ENCODE measurements around the gene TCEANC2.

The TCEANC2 gene

DNA sequence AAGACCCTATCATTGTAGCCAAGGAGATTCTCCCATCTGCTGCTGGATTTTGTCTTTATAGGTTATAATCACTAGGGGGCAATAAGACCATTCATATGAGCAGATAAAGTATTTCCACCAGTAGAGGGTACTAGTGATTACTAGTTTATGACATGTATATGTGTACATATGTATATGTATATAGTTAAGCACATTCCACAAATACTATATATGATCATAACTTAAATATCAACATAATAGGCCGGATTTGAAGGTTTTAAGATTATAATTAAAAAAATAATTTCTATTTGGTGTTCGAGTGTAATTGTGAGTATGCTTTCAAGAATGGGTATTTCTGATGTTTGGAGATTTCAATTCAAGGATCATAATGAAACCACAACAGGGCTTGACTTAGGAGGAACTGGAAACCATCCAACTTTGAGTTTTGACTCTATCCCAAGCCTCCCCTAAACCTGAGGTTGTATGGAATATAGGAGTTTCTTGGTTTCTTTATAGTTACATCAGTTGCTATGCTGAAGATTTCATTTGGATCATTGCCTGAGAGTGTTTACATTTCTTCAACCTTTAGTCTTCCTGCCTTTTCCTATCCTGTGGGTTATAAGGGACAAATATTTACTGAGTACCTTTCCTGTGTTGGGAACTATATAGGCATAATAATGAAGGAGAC, 16.9 kb downstream of the TCEANC2 start:
- no peak overlapping the region for H3K4me3 ChIP-seq (ENCODE audit: low read depth, low read length)
- DNase-seq (ENCODE audit: low read depth), result peak; percentile 48
- TF ChIP-seq, protein P1, sequence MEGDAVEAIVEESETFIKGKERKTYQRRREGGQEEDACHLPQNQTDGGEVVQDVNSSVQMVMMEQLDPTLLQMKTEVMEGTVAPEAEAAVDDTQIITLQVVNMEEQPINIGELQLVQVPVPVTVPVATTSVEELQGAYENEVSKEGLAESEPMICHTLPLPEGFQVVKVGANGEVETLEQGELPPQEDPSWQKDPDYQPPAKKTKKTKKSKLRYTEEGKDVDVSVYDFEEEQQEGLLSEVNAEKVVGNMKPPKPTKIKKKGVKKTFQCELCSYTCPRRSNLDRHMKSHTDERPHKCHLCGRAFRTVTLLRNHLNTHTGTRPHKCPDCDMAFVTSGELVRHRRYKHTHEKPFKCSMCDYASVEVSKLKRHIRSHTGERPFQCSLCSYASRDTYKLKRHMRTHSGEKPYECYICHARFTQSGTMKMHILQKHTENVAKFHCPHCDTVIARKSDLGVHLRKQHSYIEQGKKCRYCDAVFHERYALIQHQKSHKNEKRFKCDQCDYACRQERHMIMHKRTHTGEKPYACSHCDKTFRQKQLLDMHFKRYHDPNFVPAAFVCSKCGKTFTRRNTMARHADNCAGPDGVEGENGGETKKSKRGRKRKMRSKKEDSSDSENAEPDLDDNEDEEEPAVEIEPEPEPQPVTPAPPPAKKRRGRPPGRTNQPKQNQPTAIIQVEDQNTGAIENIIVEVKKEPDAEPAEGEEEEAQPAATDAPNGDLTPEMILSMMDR (IDR thresholded peaks at IDR 0.05; ENCODE audit: insufficient read depth, low read depth, low read length, missing control alignments), result peak; percentile 49

DNA sequence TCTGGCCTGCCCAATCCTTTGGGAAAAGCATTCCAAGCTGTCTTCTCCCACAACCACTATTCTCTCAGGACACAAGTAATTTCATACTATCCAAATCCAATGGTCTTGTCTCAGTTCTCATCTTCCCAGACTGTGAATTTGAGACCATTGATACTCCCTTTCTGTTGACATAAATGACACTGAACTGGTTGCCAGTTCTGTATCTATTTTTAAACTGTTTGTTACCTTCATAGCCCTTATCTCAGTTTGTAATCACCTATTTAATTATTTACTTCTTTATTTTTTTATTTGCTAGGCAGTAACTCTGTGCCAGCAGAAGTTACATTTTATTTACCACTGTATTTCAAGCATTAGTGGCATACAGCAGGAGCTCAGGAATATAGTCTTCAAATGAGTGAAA, 24.0 kb downstream of the TCEANC2 start:
- DNase-seq (ENCODE audit: low read depth), result no peak

DNA sequence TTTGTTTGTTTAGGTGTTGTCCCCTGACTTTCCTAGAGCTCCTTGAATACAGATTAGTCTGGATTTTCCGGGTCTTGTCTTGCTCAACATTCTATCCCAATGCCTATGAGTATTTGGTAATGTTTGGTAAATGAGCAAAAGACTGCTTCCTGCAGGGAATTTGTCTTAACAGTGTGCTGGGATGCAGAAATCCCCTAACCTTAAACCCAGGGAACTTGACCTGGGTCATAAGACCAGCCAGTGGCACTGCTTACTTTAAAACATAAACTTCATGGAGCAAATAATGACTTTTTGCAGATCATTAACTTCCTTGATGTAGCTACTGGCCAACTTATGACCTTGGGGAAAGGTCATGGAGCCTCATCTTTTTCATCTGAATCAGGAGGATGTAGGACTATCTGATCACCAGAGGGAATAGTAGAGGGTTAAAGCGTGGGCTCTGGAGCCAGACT, 27.2 kb downstream of the TCEANC2 start:
- H3K4me3 ChIP-seq (ENCODE audit: low read depth, low read length), result no peak overlapping the region
- DNase-seq (ENCODE audit: low read depth), result no peak
- TF ChIP-seq, protein P1 (IDR thresholded peaks at IDR 0.05; ENCODE audit: insufficient read depth, low read depth, low read length, missing control alignments), result no peak

More for the DNA sequence above, 24.0 kb downstream of the TCEANC2 start:
- H3K4me3 ChIP-seq (ENCODE audit: low read depth, low read length), result no peak overlapping the region
- TF ChIP-seq, protein P1 (IDR thresholded peaks at IDR 0.05; ENCODE audit: insufficient read depth, low read depth, low read length, missing control alignments), result no peak

DNA sequence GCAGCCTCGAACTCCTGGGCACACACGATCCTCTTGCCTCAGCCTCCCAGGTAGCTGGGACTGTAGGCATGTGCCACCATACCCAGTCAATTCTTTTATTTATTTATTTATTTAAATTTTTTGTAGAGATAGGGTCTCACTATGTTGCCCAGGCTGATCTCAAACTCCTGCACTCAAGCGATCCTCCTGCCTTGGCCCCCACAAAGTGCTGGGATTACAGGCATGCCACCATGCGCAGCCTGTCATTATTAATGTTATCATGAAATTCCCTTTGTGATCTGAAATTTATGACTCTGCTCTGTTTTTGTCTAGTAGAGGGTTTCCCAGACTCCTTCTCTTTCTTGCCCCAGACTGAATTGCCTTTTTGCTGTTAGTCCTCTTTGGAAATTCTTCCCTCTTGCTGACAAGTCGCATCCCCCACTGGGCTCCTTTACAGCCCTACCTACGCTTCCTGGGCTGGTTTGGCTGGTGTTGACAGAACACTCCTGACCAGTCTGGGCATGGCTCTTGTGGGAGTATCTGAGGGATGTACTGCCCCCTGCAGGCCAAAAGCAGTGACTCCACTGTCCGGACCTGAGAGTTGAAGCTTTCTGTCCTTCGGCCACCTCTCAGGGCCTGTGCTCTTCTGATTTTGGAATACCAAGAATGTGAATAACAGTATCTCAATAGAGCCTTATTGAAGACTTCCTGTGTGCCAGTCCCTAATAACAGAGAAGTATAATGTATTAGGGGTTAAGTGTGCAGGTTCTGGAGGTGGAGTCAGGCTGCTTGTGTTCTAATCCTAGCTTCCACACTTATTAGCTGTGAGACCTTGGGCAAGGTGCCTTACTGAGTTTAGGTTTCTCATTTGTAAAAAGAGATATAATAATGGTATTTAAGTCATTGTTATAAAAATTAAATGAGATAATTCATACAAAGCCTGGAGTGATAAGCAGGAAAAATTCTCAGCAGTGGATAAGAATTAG, 28.2 kb downstream of the TCEANC2 start:
- TF ChIP-seq, protein P1 (IDR thresholded peaks at IDR 0.05; ENCODE audit: insufficient read depth, low read depth, low read length, missing control alignments), result peak; percentile 88
- peak; percentile 87 for DNase-seq (ENCODE audit: low read depth)
- no peak overlapping the region for H3K4me3 ChIP-seq (ENCODE audit: low read depth, low read length)

DNA sequence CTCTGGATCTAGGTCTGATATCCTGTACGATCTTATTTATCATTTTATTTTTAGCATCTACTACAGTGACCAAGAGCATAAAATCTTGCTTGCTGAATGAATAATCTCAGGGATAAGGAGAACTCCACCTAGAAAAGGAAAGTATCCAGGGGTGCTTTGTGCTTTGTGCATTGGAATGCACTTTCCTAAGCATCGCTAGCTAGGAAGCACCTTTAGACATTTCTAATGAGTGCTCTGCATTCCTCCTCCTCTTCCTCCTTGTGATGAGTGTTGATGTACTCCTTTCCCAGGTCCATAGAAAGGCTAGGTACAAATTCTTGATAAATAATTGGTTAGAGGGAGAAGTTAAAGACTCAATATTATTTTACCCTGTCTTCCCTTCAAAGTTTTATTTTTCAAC, 31.4 kb downstream of the TCEANC2 start:
- no peak for DNase-seq (ENCODE audit: low read depth)
- H3K4me3 ChIP-seq (ENCODE audit: low read depth, low read length), result no peak overlapping the region
- TF ChIP-seq, protein P1 (IDR thresholded peaks at IDR 0.05; ENCODE audit: insufficient read depth, low read depth, low read length, missing control alignments), result no peak

DNA sequence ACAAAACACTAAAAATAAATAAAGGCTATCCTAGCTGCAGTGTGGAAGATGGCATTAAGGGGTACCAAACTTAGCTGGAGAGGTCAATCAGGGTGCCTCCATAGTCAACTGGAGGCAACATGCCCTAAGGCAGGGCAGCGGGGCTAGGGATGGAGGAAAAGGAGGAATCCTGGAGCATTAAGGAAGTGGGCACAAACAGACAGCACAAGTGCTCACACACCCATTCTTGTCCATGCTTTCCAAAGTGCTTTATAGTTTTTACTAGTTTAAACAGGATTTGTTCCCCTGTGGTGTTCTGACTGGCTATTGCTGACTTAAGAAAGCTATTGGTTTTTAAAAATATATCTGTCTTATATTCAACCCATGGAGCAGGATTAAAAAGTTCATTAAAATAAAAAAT, 33.3 kb downstream of the TCEANC2 start:
- DNase-seq (ENCODE audit: low read depth), result no peak
- TF ChIP-seq, protein P1 (IDR thresholded peaks at IDR 0.05; ENCODE audit: insufficient read depth, low read depth, low read length, missing control alignments), result no peak
- H3K4me3 ChIP-seq (ENCODE audit: low read depth, low read length), result no peak overlapping the region

All from GM12865 (cell line).